Caco-2 (cell line): Measurements from ENCODE around the gene FGF19. TPM values are rescaled to one million over a fixed set of nuclear protein-coding genes. Genes with fewer than 3 reads are reported as not detected.

Experiments used
- BruUV-seq: library from RNA; stranded (reverse); fragments of 400-500 nt; replicated peaks from 2 replicates; lab custom pipeline; 2021; lab: Mats Ljungman, UMichigan
- CTCF ChIA-PET: fragments of 300-600 bp; sonication (Branson Sonifier 250); formaldehyde crosslinking; loops from one replicate; lab custom pipeline; 2022; ENCODE audit warnings: antibody characterized with exemption; lab: Charles Lee
- POLR2A ChIA-PET: fragments of 300-600 bp; sonication (Branson Sonifier 250); formaldehyde crosslinking; loops from one replicate; lab custom pipeline; 2022; ENCODE audit warnings: antibody characterized with exemption; lab: Charles Lee
- DNase-seq, 2 experiments: peaks; one replicate each; pipeline versions ENCODE4 v3.0.0 to v3.0.0-alpha.2; 2020 to 2022
- H3K27me3 ChIP-seq: replicated peaks from 2 replicates; pipeline ENCODE4 v1.6.0; 2011; ENCODE audit warnings: low read length; ENCODE audit not compliant: control insufficient read depth, insufficient read depth
- H3K36me3 ChIP-seq: 2 replicates; pipeline ENCODE4 v1.5.1; 2011; ENCODE audit warnings: low read length; ENCODE audit not compliant: control insufficient read depth, insufficient read depth
- H3K4me1 ChIP-seq: fragments of 250-450 bp; sonication (Bioruptor Pico); 2 replicates; pipeline ENCODE4 v1.5.1; 2020; ENCODE audit warnings: mild to moderate bottlenecking
- H3K4me3 ChIP-seq: 2 replicates; pipeline ENCODE4 v1.5.1; 2011; ENCODE audit warnings: low read depth, mild to moderate bottlenecking, control low read depth, low read length
- H3K9me3 ChIP-seq: fragments of 250-450 bp; sonication (Bioruptor Pico); 2 replicates; pipeline ENCODE4 v1.5.1; 2020; ENCODE audit warnings: mild to moderate bottlenecking, moderate library complexity
- H3K27ac Mint-ChIP-seq: one replicate; pipeline ENCODE4 v1.8.0; 2022; ENCODE audit warnings: mixed read lengths; ENCODE audit not compliant: unreplicated experiment
- H3K27me3 Mint-ChIP-seq: one replicate; pipeline ENCODE4 v1.8.0; 2022; ENCODE audit warnings: mixed read lengths; ENCODE audit not compliant: insufficient read depth, unreplicated experiment
- H3K36me3 Mint-ChIP-seq: one replicate; pipeline ENCODE4 v1.8.0; 2022; ENCODE audit warnings: mild to moderate bottlenecking, mixed read lengths; ENCODE audit not compliant: insufficient read depth, unreplicated experiment
- H3K4me1 Mint-ChIP-seq: one replicate; pipeline ENCODE4 v1.8.0; 2022; ENCODE audit warnings: low read depth, mixed read lengths; ENCODE audit not compliant: unreplicated experiment
- H3K4me3 Mint-ChIP-seq: one replicate; pipeline ENCODE4 v1.8.0; 2022; ENCODE audit warnings: mild to moderate bottlenecking, moderate library complexity, mixed read lengths; ENCODE audit not compliant: unreplicated experiment
- H3K9me3 Mint-ChIP-seq: one replicate; pipeline ENCODE4 v1.8.0; 2022; ENCODE audit warnings: mixed read lengths; ENCODE audit not compliant: unreplicated experiment
- intact Hi-C: fragments of 100-400 bp; cut with micrococcal nuclease; formaldehyde crosslinking; loops from one replicate; pipeline ENCODE4 v1.10.0; 2022; ENCODE audit not compliant: unreplicated experiment
- total RNA-seq: library from RNA; stranded (reverse); gene quantifications from 2 replicates; pipeline ENCODE4 v1.2.3, GENCODE V29; 2022
- TF ChIP-seq, protein P1 (sequence below), 2 experiments: fragments of 200-600 bp in 1 of 2; IDR thresholded peaks; 1 replicate in 1 of 2; 2 replicates in 1 of 2; pipeline versions ENCODE4 v1.5.1 to v1.8.0; 2011 to 2022; ENCODE audit warnings: antibody characterized with exemption in 1 of 2, control low read depth in 1 of 2, inconsistent platforms in 1 of 2, low read depth in 1 of 2, low read length in 1 of 2, mild to moderate bottlenecking in 1 of 2, moderate library complexity in 1 of 2; ENCODE audit not compliant: insufficient read depth in 1 of 2, severe bottlenecking in 1 of 2, unreplicated experiment in 1 of 2

FGF19 gene
- total RNA-seq, 1 experiment from 2014 or later: 1.7 TPM

DNA sequence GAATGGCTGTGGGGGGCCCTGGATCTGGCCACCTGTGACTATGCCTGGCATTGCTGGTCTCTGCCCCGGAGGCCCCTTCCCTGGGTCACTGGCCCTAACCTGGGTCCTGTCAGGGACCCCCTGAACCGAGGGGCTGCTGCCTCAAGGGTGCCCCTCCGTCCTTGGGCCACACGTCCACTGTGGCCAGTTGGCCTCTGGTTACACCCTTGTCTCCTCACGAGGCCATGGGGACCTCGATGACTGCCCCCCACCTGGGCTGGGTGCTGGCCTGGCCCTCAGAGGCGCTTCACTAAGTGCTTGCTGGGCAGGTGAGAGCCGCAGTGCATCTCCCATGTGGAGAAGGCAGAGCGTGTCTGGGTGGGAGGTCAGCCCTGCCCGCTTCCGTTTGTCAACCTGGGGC is 27.3 kb upstream of the FGF19 start:
- H3K36me3 ChIP-seq: no peaks in the 10 kb centered on the region
- TF ChIP-seq, protein P1, sequence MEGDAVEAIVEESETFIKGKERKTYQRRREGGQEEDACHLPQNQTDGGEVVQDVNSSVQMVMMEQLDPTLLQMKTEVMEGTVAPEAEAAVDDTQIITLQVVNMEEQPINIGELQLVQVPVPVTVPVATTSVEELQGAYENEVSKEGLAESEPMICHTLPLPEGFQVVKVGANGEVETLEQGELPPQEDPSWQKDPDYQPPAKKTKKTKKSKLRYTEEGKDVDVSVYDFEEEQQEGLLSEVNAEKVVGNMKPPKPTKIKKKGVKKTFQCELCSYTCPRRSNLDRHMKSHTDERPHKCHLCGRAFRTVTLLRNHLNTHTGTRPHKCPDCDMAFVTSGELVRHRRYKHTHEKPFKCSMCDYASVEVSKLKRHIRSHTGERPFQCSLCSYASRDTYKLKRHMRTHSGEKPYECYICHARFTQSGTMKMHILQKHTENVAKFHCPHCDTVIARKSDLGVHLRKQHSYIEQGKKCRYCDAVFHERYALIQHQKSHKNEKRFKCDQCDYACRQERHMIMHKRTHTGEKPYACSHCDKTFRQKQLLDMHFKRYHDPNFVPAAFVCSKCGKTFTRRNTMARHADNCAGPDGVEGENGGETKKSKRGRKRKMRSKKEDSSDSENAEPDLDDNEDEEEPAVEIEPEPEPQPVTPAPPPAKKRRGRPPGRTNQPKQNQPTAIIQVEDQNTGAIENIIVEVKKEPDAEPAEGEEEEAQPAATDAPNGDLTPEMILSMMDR (IDR thresholded peaks at IDR 0.05; ENCODE audit: insufficient read depth in 1 of 2, low read depth in 1 of 2, low read length in 1 of 2, severe bottlenecking in 1 of 2, unreplicated experiment in 1 of 2): no peak
- Mint-ChIP-seq H3K36me3 (no peaks in the 10 kb centered on the region), H3K27ac (no peak overlapping the region), H3K4me1 (no peaks in the 10 kb centered on the region), H3K9me3 (peaks cover 22% of the 10 kb centered on the region), H3K27me3 (peaks cover 7% of the 10 kb centered on the region), H3K4me3 (no peak overlapping the region)
- no TSS peak for BruUV-seq
- ChIA-PET POLR2A (no interaction called here), CTCF (no interaction called here)
- H3K4me3 ChIP-seq: no peak overlapping the region
- no peaks in the 10 kb centered on the region for H3K27me3 ChIP-seq
- no peak for DNase-seq
- intact Hi-C loops: no loop called here
- peaks cover 4% of the 10 kb centered on the region; the same call in 1 of the 2 replicates for H3K4me1 ChIP-seq
- peaks cover 13% of the 10 kb centered on the region for H3K9me3 ChIP-seq

DNA sequence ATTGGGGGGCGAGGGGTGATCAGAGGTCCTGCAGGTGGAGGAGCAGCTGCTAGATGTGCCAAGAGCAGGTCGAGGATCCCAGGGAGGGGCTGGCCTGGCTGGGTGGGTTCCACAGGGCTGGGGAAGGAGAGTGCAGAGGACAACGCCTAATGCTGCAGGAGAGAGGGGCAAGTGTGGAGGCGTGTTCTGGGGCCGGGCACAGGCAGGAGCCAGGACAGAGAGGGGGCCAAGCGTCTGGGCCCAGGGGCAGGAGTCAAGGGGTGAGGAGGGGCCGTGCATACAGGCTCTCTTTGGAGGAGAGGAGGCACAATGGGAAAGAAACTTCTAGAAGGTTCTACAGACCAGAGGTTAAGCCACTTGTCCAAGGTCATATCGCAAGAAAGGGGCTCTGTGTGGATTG is 26.7 kb upstream of the FGF19 start:
- H3K4me3 Mint-ChIP-seq: no peak overlapping the region

GRCh38 chr11:69729252-69729651 is 25.4 kb upstream of the FGF19 start:
- Mint-ChIP-seq H3K9me3 (peaks cover 14% of the 10 kb centered on the region), H3K27me3 (peaks cover 7% of the 10 kb centered on the region), H3K4me1 (no peaks in the 10 kb centered on the region), H3K27ac (no peak overlapping the region), H3K36me3 (no peaks in the 10 kb centered on the region), H3K4me3 (no peak overlapping the region)
- BruUV-seq: no TSS peak
- intact Hi-C loops: no loop called here
- Histone ChIP-seq H3K4me3 (no peak overlapping the region), H3K9me3 (peaks cover 5% of the 10 kb centered on the region), H3K4me1 (peaks cover 7% of the 10 kb centered on the region; the same call in 1 of the 2 replicates), H3K36me3 (no peaks in the 10 kb centered on the region), H3K27me3 (no peaks in the 10 kb centered on the region)
- no peak for DNase-seq
- TF ChIP-seq, protein P1 (IDR thresholded peaks at IDR 0.05; ENCODE audit: insufficient read depth in 1 of 2, low read depth in 1 of 2, low read length in 1 of 2, severe bottlenecking in 1 of 2, unreplicated experiment in 1 of 2): no peak
- CTCF ChIA-PET: interaction anchor here (1.5 kb wide), 2 partner anchors 11 to 13 kb away, joined by 3 to 5 read pairs; no protein-coding TSS in a partner anchor
- POLR2A ChIA-PET: no interaction called here

More for the DNA sequence above, 26.7 kb upstream of the FGF19 start:
- Mint-ChIP-seq H3K27ac (no peak overlapping the region), H3K4me1 (no peaks in the 10 kb centered on the region), H3K36me3 (no peaks in the 10 kb centered on the region), H3K27me3 (peaks cover 7% of the 10 kb centered on the region), H3K9me3 (peaks cover 22% of the 10 kb centered on the region)
- no peak overlapping the region for H3K4me3 ChIP-seq
- H3K36me3 ChIP-seq: no peaks in the 10 kb centered on the region
- TF ChIP-seq, protein P1 (IDR thresholded peaks at IDR 0.05; ENCODE audit: insufficient read depth in 1 of 2, low read depth in 1 of 2, low read length in 1 of 2, severe bottlenecking in 1 of 2, unreplicated experiment in 1 of 2): no peak
- peaks cover 13% of the 10 kb centered on the region for H3K9me3 ChIP-seq
- ChIA-PET CTCF (no interaction called here), POLR2A (no interaction called here)
- DNase-seq: no peak
- peaks cover 7% of the 10 kb centered on the region; the same call in 1 of the 2 replicates for H3K4me1 ChIP-seq
- intact Hi-C loops: no loop called here
- H3K27me3 ChIP-seq: no peaks in the 10 kb centered on the region
- BruUV-seq: no TSS peak
